Colonic mucosa (tissue), 4 donors: ENCODE data around the gene PRSS1. TPM values are rescaled to one million over a fixed set of nuclear protein-coding genes. Genes with fewer than 3 reads are reported as not detected.

Source experiments
- DNase-seq: peaks from one replicate; pipeline ENCODE4 v3.0.0-alpha.2; 2020
- H3K27ac ChIP-seq: fragments of 200-600 bp; one replicate; pipeline ENCODE4 v1.8.0; 2021
- H3K27me3 ChIP-seq: fragments of 200-600 bp; one replicate; pipeline ENCODE4 v1.8.0; 2021
- H3K36me3 ChIP-seq: fragments of 200-600 bp; one replicate; pipeline ENCODE4 v1.8.0; 2021
- H3K4me1 ChIP-seq: fragments of 200-600 bp; one replicate; pipeline ENCODE4 v1.8.0; 2021; ENCODE audit warnings: mild to moderate bottlenecking
- H3K4me3 ChIP-seq: fragments of 200-600 bp; one replicate; pipeline ENCODE4 v1.8.0; 2021
- H3K9ac ChIP-seq, 2 donors: one replicate each; pipeline ENCODE4 v1.7.0; 2013; ENCODE audit warnings: control low read depth in 2 of 2, low read depth in 2 of 2, low read length in 2 of 2
- H3K9me3 ChIP-seq: fragments of 200-600 bp; one replicate; pipeline ENCODE4 v1.8.0; 2021
- intact Hi-C: fragments of 100-400 bp; cut with DNase I; formaldehyde crosslinking; loops from one replicate; pipeline ENCODE4 v1.14.1; 2022
- total RNA-seq, 2 donors: library from RNA; stranded (reverse); fragmentation: NEBNext Ultra II Directional in 1 of 2; extraction: Animal tissue kit (Norgen Biotek cat#: 25700) in 1 of 2; gene quantifications; one replicate each; pipeline ENCODE4 v1.2.1, GENCODE V29; 2021
- TF ChIP-seq, protein P1 (sequence below): fragments of 200-600 bp; IDR thresholded peaks from one replicate; pipeline ENCODE4 v1.8.0; 2022; ENCODE audit warnings: antibody characterized with exemption, mild to moderate bottlenecking
- donor health status: healthy.
- donor health status: DM: no; HTN: no; CAD: no.
- donor health status: DM: no; HTN: no; CAD: no.

PRSS1 gene
- total RNA-seq, 2 donors from 2014 or later: 41.2 TPM; not detected in 1

DNA sequence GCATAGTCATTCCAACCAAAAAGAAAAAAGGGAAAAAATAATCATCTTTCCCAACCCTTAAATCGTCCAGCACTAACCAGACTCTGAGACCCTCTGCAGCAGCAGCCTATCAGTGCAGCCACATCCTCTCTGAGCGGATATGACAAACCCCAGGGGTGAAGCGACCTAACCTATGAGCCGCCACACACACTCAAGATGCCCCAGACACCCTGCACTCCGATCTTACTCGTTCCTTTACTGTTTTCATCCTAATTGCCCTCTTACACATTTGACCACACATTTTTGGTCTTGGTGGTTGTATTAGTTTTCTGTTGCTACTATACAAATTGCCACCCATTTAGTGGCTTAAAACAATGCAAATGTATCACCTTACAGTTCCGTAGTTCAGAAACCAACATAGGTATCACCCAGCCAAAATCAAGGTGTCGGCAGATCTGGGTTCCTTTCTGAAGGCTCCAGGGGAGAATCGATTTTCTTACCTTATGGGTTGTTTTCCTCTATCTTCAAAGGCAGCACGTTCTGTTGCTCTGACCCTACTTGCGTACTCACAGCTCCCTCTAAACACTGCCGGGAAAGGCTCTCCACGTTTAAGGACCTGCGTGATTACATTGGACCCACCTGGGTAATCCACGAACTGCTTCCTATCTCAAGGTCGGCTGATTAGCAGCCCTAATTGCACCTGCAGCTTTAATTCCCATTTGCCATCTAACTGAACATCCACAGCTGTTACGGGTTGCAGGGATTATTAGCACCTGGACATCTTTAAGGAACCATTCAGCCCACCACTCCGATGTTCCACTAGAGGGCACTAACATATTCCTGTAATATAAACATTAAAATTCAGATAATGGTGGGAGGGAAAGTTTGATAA lies 37.3 kb upstream of the PRSS1 start:
- Histone ChIP-seq H3K4me1 (no peaks in the 10 kb centered on the region), H3K36me3 (no peaks in the 10 kb centered on the region), H3K27ac (no peak overlapping the region), H3K9me3 (no peaks in the 10 kb centered on the region), H3K9ac (no peak overlapping the region), H3K4me3 (no peak overlapping the region), H3K27me3 (no peaks in the 10 kb centered on the region)
- intact Hi-C loops: no loop called here
- DNase-seq: no peak
- TF ChIP-seq, protein P1, sequence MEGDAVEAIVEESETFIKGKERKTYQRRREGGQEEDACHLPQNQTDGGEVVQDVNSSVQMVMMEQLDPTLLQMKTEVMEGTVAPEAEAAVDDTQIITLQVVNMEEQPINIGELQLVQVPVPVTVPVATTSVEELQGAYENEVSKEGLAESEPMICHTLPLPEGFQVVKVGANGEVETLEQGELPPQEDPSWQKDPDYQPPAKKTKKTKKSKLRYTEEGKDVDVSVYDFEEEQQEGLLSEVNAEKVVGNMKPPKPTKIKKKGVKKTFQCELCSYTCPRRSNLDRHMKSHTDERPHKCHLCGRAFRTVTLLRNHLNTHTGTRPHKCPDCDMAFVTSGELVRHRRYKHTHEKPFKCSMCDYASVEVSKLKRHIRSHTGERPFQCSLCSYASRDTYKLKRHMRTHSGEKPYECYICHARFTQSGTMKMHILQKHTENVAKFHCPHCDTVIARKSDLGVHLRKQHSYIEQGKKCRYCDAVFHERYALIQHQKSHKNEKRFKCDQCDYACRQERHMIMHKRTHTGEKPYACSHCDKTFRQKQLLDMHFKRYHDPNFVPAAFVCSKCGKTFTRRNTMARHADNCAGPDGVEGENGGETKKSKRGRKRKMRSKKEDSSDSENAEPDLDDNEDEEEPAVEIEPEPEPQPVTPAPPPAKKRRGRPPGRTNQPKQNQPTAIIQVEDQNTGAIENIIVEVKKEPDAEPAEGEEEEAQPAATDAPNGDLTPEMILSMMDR: peak; percentile 27

DNA sequence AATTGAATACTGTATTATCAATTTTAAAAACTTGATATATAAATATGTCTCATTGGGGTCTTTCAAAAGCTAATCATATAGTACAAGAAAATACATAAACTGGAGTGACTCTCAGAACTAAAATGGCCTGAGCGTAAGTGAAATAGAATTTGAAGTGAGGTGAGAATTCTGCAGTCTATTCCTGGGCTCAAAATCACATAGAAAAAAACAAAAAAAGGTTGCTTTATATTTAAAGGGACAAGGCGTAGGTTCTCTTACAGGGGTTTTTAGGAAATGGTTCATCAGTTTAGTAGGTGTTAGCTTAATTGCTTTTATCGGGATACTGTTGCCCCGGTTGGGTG lies 36.7 kb upstream of the PRSS1 start:
- intact Hi-C loops: no loop called here
- H3K27ac ChIP-seq: no peak overlapping the region

DNA sequence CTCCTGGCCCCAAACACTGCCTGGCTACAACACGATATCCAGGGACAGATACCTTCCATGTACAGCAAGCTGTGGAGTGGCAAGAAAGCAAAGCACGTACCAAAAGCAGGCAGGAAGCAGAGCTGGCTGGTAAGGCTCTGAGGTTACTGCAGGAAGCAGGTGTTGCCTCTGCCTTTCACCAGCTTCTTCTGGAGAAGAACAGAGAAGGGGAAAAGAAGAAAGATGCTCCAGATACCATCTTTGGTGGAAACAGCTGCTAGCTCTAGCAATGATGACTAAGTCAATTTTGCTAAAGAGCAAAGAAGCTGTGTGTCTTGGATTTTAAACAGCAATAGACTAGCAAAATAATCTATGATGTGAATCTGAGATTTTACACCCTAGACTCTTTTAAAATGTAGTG lies 34.9 kb upstream of the PRSS1 start:
- Histone ChIP-seq H3K27me3 (no peaks in the 10 kb centered on the region), H3K36me3 (no peaks in the 10 kb centered on the region), H3K9ac (no peak overlapping the region), H3K4me1 (no peaks in the 10 kb centered on the region), H3K4me3 (no peak overlapping the region), H3K9me3 (no peaks in the 10 kb centered on the region), H3K27ac (no peak overlapping the region)
- no peak for DNase-seq
- TF ChIP-seq, protein P1: no peak
- intact Hi-C loops: no loop called here

More for the DNA sequence above, 36.7 kb upstream of the PRSS1 start:
- DNase-seq: no peak
- Histone ChIP-seq H3K36me3 (no peaks in the 10 kb centered on the region), H3K4me1 (no peaks in the 10 kb centered on the region), H3K4me3 (no peak overlapping the region), H3K27me3 (no peaks in the 10 kb centered on the region), H3K9ac (no peak overlapping the region), H3K9me3 (no peaks in the 10 kb centered on the region)
- TF ChIP-seq, protein P1: no peak

DNA sequence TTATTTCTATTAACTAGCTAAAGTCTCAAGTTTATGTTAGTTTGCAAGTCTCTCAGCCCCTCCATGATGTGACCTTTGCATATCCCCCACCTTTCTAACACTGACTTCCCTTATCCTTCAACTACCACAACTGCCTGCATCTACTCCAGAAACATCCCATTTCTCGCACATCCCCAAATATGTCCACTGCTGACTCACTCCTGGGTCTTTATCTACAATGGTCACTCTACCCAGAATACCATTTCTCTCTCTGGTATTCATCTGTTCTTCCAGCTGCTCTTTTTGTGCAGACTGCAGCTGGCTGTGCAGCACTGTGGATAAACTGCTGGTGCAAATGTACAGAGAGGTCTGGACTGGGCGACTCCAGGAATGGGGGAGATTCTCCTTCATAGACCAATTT lies 32.7 kb upstream of the PRSS1 start:
- Histone ChIP-seq H3K4me1 (no peaks in the 10 kb centered on the region), H3K27me3 (no peaks in the 10 kb centered on the region), H3K9me3 (no peaks in the 10 kb centered on the region), H3K27ac (no peak overlapping the region), H3K4me3 (no peak overlapping the region), H3K36me3 (no peaks in the 10 kb centered on the region), H3K9ac (no peak overlapping the region)
- intact Hi-C loops: no loop called here
- no peak for DNase-seq
- TF ChIP-seq, protein P1: no peak

DNA sequence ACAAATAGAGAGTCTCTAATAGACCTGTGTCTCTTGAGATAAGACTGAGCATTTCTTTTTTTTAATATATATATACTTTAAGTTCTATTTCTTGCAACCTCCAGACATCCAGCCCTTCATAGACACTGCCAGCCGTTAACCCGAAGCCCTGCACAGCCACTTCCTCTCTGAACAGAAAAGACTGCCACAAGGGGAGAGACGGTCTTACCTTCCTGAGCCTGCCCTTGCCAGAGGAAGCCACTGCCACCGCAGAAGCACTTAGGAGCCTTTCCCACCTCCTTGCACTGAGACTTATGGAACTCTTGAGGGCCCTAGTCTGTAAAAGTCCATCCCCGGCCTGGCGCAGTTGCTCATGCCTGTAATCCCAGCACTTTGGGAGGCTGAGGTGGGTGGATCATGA lies 31.8 kb upstream of the PRSS1 start:
- intact Hi-C loops: no loop called here
- TF ChIP-seq, protein P1: no peak
- no peak overlapping the region for H3K4me3 ChIP-seq
- no peaks in the 10 kb centered on the region for H3K9me3 ChIP-seq
- no peak overlapping the region for H3K9ac ChIP-seq
- DNase-seq: no peak
- no peaks in the 10 kb centered on the region for H3K36me3 ChIP-seq
- H3K27ac ChIP-seq: no peak overlapping the region
- H3K4me1 ChIP-seq: no peaks in the 10 kb centered on the region
- no peaks in the 10 kb centered on the region for H3K27me3 ChIP-seq
